GM12891 (cell line): ENCODE data around the gene ARHGEF28.

Source experiments
- DNase-seq: peaks from one replicate; pipeline ENCODE4 v3.0.0; 2011; ENCODE audit warnings: low spot score; ENCODE audit not compliant: insufficient read length
- FAIRE-seq: peaks from 2 replicates; lab custom pipeline; 2011; peaks lifted over from hg19 to GRCh38; lab: Jason Lieb, UNC
- PAX5 ChIP-seq: IDR thresholded peaks from 2 replicates; pipeline ENCODE4 v1.6.1; 2011; ENCODE audit warnings: low read length, moderate library complexity, mild to moderate bottlenecking; ENCODE audit not compliant: insufficient read depth, severe bottlenecking
- POLR2A ChIP-seq: IDR thresholded peaks from 2 replicates; pipeline ENCODE4 v1.6.1; 2011; ENCODE audit warnings: low read depth, low read length, control low read depth
- POLR2AphosphoS5 ChIP-seq: IDR thresholded peaks from 2 replicates; pipeline ENCODE4 v1.6.1; 2011; ENCODE audit warnings: low read depth, low read length, control low read depth
- POU2F2 ChIP-seq: IDR thresholded peaks from 2 replicates; pipeline ENCODE4 v1.6.1; 2011; ENCODE audit warnings: low read depth, mild to moderate bottlenecking, control low read depth, low read length, moderate library complexity
- SPI1 ChIP-seq: IDR thresholded peaks from 2 replicates; pipeline ENCODE4 v1.6.1; 2011; ENCODE audit warnings: low read depth, low read length, control low read depth
- TAF1 ChIP-seq: IDR thresholded peaks from 2 replicates; pipeline ENCODE4 v1.6.1; 2011; ENCODE audit warnings: low read depth, low read length, control low read depth

Gene ARHGEF28

GRCh38 chr5:73728493-73729273 is 102.7 kb downstream of the ARHGEF28 start:
- no peak for DNase-seq
- TF ChIP-seq TAF1 (no peak), POLR2A (no peak)
- FAIRE-seq, result no peak

DNA sequence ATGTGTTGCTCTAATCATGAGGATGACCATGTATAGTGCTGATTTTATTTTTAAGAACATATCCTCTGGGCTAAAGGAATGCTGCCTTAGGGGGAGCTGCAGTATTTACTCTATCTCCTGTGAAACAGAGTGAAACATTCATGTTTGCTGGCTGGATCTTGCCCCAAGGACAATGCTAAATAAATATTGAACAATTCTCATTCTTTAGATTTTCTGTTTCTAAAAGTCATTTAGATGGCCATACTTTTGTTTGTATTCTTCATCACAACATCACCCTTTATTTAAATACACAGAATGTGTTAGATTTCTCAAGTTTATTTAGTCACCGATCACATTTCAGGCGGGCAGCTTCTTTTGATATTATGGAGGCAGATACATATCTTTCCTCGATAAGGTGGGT is 103.3 kb downstream of the ARHGEF28 start:
- DNase-seq (no peak), FAIRE-seq (no peak)
- TF ChIP-seq POLR2A (no peak), TAF1 (no peak), POU2F2 (no peak), PAX5 (no peak), POLR2AphosphoS5 (no peak), SPI1 (no peak)

DNA sequence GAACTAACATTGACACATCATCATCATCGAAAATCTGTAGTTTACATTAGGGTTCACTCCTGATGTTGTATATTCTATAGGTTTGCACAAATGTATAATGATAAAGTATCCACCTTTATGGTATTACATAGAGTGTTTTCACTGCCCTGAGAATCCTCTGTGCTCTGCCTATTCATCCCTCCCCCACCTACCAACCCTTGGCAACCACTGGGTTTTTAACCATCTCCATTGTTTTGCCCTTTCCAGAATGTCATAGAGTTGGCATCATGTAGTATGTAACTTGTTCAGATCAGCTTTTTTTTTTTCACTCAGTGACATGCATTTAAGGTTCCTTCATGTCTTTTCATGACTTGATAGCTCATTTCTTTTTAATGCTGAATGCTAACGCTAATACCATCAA is 106.0 kb downstream of the ARHGEF28 start:
- DNase-seq (no peak), FAIRE-seq (no peak)
- TF ChIP-seq POU2F2, result no peak
- TF ChIP-seq SPI1, result no peak
- no peak for TF ChIP-seq PAX5
- TF ChIP-seq TAF1, result no peak
- TF ChIP-seq POLR2A, result no peak
- TF ChIP-seq POLR2AphosphoS5, result no peak

DNA sequence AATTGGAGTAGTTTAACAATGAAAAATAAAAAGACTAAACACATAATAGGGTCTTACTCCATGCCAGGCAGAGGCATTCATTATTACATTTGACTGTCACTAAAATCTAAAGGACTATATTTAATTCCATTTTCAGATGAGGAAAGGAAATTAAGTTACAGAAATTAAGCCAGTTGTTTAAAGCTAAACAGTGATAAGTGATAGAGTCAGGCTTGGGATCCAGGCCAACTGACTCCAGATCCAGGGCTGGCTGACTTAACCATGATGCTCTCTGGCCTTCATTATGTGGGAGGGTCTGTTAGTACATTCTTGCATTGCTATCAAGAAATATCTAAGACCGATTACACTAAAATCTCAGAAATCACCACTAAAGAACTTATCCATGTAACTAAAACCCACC is 107.2 kb downstream of the ARHGEF28 start:
- FAIRE-seq (no peak), DNase-seq (no peak)
- TF ChIP-seq TAF1 (no peak), POLR2A (no peak), POU2F2 (no peak), POLR2AphosphoS5 (no peak), PAX5 (no peak)

- no peak for DNase-seq
- FAIRE-seq, result no peak
- TF ChIP-seq TAF1 (no peak), POLR2A (no peak), PAX5 (no peak), POLR2AphosphoS5 (no peak), SPI1 (no peak), POU2F2 (no peak)
Measured at GRCh38 chr5:73735032-73735734, 109.2 kb downstream of the ARHGEF28 start.

GRCh38 chr5:73739650-73740049 is 113.7 kb downstream of the ARHGEF28 start:
- DNase-seq (no peak), FAIRE-seq (no peak)
- TF ChIP-seq TAF1 (no peak), POU2F2 (no peak), POLR2A (no peak), PAX5 (no peak), POLR2AphosphoS5 (no peak), SPI1 (no peak)

- DNase-seq, result no peak
- FAIRE-seq, result no peak
- TF ChIP-seq POLR2AphosphoS5, result no peak
- no peak for TF ChIP-seq POU2F2
- TF ChIP-seq TAF1, result no peak
- no peak for TF ChIP-seq SPI1
- TF ChIP-seq POLR2A, result no peak
- TF ChIP-seq PAX5, result no peak
Measured at GRCh38 chr5:73740274-73740790, 114.3 kb downstream of the ARHGEF28 start.

- DNase-seq, result no peak
- no peak for TF ChIP-seq POLR2A
- TF ChIP-seq POLR2AphosphoS5, result no peak
- no peak for TF ChIP-seq SPI1
- TF ChIP-seq POU2F2, result no peak
- TF ChIP-seq PAX5, result no peak
- no peak for TF ChIP-seq TAF1
- no peak for FAIRE-seq
Measured at GRCh38 chr5:73743161-73743560, 117.2 kb downstream of the ARHGEF28 start.

- FAIRE-seq, result no peak
- no peak for TF ChIP-seq TAF1
- no peak for TF ChIP-seq POU2F2
- TF ChIP-seq PAX5, result no peak
- TF ChIP-seq SPI1, result no peak
- TF ChIP-seq POLR2A, result no peak
- no peak for TF ChIP-seq POLR2AphosphoS5
- no peak for DNase-seq
Measured at GRCh38 chr5:73745836-73746235, 119.8 kb downstream of the ARHGEF28 start.
